ENCODE data around the gene PHIP.

DNA sequence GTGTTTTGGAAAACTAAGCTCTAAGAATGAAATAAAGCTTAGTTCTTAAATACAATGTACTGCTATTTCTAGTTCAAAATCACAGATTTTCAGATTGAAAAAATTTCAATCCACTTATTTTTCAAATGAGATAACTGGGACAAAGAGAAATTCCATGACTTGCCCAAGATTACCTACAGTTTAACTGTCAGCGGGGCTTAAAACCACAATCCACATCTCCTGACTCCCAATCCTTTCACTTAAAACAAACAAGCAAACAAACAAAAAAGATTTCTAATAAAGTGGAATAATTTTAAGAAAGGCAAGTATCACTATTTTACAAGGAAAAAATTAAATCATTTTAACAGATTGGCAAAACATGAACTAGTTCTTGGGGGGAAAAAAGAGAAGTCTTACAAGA is 4.2 kb downstream of the PHIP start:
- TF ChIP-seq, protein P1, sequence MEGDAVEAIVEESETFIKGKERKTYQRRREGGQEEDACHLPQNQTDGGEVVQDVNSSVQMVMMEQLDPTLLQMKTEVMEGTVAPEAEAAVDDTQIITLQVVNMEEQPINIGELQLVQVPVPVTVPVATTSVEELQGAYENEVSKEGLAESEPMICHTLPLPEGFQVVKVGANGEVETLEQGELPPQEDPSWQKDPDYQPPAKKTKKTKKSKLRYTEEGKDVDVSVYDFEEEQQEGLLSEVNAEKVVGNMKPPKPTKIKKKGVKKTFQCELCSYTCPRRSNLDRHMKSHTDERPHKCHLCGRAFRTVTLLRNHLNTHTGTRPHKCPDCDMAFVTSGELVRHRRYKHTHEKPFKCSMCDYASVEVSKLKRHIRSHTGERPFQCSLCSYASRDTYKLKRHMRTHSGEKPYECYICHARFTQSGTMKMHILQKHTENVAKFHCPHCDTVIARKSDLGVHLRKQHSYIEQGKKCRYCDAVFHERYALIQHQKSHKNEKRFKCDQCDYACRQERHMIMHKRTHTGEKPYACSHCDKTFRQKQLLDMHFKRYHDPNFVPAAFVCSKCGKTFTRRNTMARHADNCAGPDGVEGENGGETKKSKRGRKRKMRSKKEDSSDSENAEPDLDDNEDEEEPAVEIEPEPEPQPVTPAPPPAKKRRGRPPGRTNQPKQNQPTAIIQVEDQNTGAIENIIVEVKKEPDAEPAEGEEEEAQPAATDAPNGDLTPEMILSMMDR (IDR thresholded peaks at IDR 0.05), result no peak
- TF ChIP-seq POLR2A (IDR thresholded peaks at IDR 0.05) (no peak), EP300 (IDR thresholded peaks at IDR 0.05) (no peak)
